ENCODE results near the gene CRPPA.

- TF ChIP-seq CTCF (IDR thresholded peaks at IDR 0.05) (no peak), POLR2A (IDR thresholded peaks at IDR 0.05) (no peak), EP300 (IDR thresholded peaks at IDR 0.05; ENCODE audit: low read depth) (no peak)
Measured at GRCh38 chr7:16399916-16400892, 21.1 kb downstream of the CRPPA start.
